D341Med (cell line): Measurements from ENCODE around the gene KDM3B.
"Not testable (repeated sequence)": the region's sequence is repeated elsewhere in the genome, so short reads cannot be mapped to it uniquely, and the experiment has no call there.

Source experiments
- DNase-seq: peaks from one replicate; pipeline ENCODE4 v3.0.0; 2012; ENCODE audit warnings: low spot score

Gene KDM3B

GRCh38 chr5:138468133-138468965, 115.9 kb downstream of the KDM3B start:
- DNase-seq = no peak

- no peak for DNase-seq
Measured at GRCh38 chr5:138468966-138469539, 116.6 kb downstream of the KDM3B start.

GRCh38 chr5:138469540-138470321, 117.2 kb downstream of the KDM3B start:
- DNase-seq = no peak

DNA sequence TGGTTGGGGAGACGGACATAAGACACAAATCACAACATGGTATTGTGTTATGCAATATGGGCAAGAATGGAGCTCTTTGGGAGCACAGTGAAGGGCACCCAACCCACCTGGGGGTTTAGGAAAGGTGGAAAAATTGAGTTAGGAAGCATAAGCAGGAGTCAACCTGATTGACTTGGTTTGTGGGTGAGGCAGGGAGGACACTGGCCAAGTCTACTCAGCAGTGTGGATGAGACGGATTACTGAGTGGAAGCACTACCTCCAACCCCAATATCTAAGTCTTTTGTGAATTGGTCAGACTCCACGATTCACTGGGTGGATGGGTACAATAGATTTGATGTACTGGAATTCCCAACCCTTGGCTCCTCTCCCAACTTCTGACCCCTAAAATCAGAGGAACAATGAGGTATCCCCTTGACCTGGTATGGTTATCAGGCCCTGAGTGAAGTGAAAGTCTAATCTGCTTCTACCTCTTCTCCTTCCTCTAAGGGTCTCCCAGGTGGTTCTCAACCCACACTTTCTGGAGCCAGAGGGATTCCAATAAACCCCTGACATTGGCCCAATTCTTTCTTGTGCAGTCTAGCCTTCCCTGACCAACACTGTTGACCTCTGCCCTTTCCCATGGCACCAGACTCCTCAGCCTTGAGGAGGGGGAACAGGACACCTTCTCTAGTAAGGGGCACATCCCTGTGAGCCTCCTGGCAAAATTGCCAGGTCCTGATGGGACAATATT, 118.0 kb downstream of the KDM3B start:
- no peak for DNase-seq

GRCh38 chr5:138471052-138471361, 118.5 kb downstream of the KDM3B start:
- DNase-seq = no peak

- DNase-seq = no peak
Measured at GRCh38 chr5:138472353-138472752, 119.9 kb downstream of the KDM3B start.

- DNase-seq = not testable (repeated sequence)
Measured at GRCh38 chr5:138473151-138473550, 120.7 kb downstream of the KDM3B start.

- no peak for DNase-seq
Measured at GRCh38 chr5:138476918-138477317, 124.4 kb downstream of the KDM3B start.

DNA sequence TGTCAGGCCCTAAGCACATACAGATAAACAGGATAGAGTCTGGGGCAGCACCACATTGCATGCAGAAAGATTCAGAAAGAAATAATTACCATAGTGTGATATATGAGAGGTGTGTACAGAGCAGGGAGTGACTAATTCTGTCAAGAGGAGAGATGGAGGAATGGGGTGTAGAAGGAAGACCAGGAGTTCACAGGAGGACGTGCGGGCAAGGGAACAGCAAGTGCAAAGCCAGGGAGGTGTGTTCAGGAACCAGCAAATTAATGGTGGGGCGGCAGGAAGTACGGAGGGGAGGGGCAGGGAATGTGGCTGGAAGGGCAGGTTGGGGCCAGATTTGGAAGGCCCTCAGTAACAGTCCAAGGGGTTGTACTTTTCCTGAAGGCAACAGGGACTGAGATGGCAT, 130.2 kb downstream of the KDM3B start:
- DNase-seq = no peak
